ENCODE measurements around the gene CTXN2.

GRCh38 chr15:48147358-48147757 is 44.1 kb upstream of the CTXN2 start:
- TF ChIP-seq YY1 (IDR thresholded peaks at IDR 0.05; ENCODE audit: low read depth) (no peak), EP300 (IDR thresholded peaks at IDR 0.05; ENCODE audit: borderline replicate concordance) (no peak), RAD21 (IDR thresholded peaks at IDR 0.05; ENCODE audit: low read depth) (no peak), TAF1 (IDR thresholded peaks at IDR 0.05; ENCODE audit: low read depth) (no peak), CEBPB (IDR thresholded peaks at IDR 0.05) (no peak), FOXM1 (IDR thresholded peaks at IDR 0.05; ENCODE audit: borderline replicate concordance, low read depth) (no peak), MAX (IDR thresholded peaks at IDR 0.05) (no peak)

All from Ishikawa (cell line).